H9 (cell line): ENCODE measurements around the gene HDDC2. TPM values are rescaled to one million over a fixed set of nuclear protein-coding genes. Genes with fewer than 3 reads are reported as not detected.

Experiments used
- DNase-seq: peaks from one replicate; pipeline ENCODE4 v3.0.0-alpha.2; 2017
- H2AFZ ChIP-seq: one replicate; pipeline ENCODE4 v1.6.1; 2013; ENCODE audit warnings: mild to moderate bottlenecking, low read length, control low read depth, moderate library complexity
- H2AK5ac ChIP-seq: 2 replicates; pipeline ENCODE4 v1.6.1; 2013; ENCODE audit warnings: low read length, control low read depth, mixed read lengths; ENCODE audit not compliant: insufficient read length
- H2BK120ac ChIP-seq: one replicate; pipeline ENCODE4 v1.6.1; 2013; ENCODE audit warnings: low read depth, mild to moderate bottlenecking, low read length, control low read depth, inconsistent platforms; ENCODE audit not compliant: poor library complexity, severe bottlenecking
- H2BK12ac ChIP-seq: 2 replicates; pipeline ENCODE4 v1.6.1; 2013; ENCODE audit warnings: low read length, control low read depth, mixed read lengths, low read depth; ENCODE audit not compliant: insufficient read length
- H2BK15ac ChIP-seq: 2 replicates; pipeline ENCODE4 v1.6.1; 2013; ENCODE audit warnings: low read depth, low read length, control low read depth
- H2BK20ac ChIP-seq: one replicate; pipeline ENCODE4 v1.6.1; 2013; ENCODE audit warnings: low read depth, mild to moderate bottlenecking, low read length, control low read depth, inconsistent platforms; ENCODE audit not compliant: poor library complexity, severe bottlenecking
- H2BK5ac ChIP-seq: 2 replicates; pipeline ENCODE4 v1.6.1; 2013; ENCODE audit warnings: low read length, control low read depth, mixed read lengths; ENCODE audit not compliant: insufficient read length
- H3K14ac ChIP-seq: 2 replicates; pipeline ENCODE4 v1.6.1; 2013; ENCODE audit warnings: low read length, control low read depth; ENCODE audit not compliant: insufficient read depth
- H3K18ac ChIP-seq: 2 replicates; pipeline ENCODE4 v1.6.1; 2013; ENCODE audit warnings: low read depth, mild to moderate bottlenecking, mixed read lengths, low read length, control low read depth; ENCODE audit not compliant: insufficient read length
- H3K23ac ChIP-seq: 2 replicates; pipeline ENCODE4 v1.6.1; 2013; ENCODE audit warnings: low read length, control low read depth, mixed read lengths, low read depth; ENCODE audit not compliant: insufficient read length
- H3K23me2 ChIP-seq: 2 replicates; pipeline ENCODE4 v1.6.1; 2013; ENCODE audit warnings: low read depth, mild to moderate bottlenecking, mixed read lengths, low read length, control low read depth; ENCODE audit not compliant: insufficient read length, poor library complexity, severe bottlenecking
- H3K27ac ChIP-seq: 2 replicates; pipeline ENCODE4 v1.5.1; 2013; ENCODE audit warnings: low read length, control low read depth, mixed read lengths, low read depth; ENCODE audit not compliant: insufficient read length
- H3K27me3 ChIP-seq: 2 replicates; pipeline ENCODE4 v1.6.1; 2013; ENCODE audit warnings: low read length, control low read depth, inconsistent platforms; ENCODE audit not compliant: insufficient read depth
- H3K4ac ChIP-seq: 2 replicates; pipeline ENCODE4 v1.6.1; 2013; ENCODE audit warnings: low read depth, mild to moderate bottlenecking, control low read depth, inconsistent platforms, low read length, moderate library complexity
- H3K4me1 ChIP-seq: 2 replicates; pipeline ENCODE4 v1.6.1; 2013; ENCODE audit warnings: low read length, control low read depth, inconsistent platforms; ENCODE audit not compliant: insufficient read depth
- H3K4me2 ChIP-seq: 2 replicates; pipeline ENCODE4 v1.6.1; 2013; ENCODE audit warnings: low read length, control low read depth, mixed read lengths; ENCODE audit not compliant: insufficient read length, insufficient read depth
- H3K56ac ChIP-seq: 2 replicates; pipeline ENCODE4 v1.6.1; 2013; ENCODE audit warnings: low read depth, mild to moderate bottlenecking, mixed read lengths, low read length, control low read depth; ENCODE audit not compliant: insufficient read length
- H3K79me1 ChIP-seq: 2 replicates; pipeline ENCODE4 v1.6.1; 2013; ENCODE audit warnings: low read depth, mild to moderate bottlenecking, moderate library complexity, low read length, control low read depth, inconsistent platforms; ENCODE audit not compliant: insufficient read depth, poor library complexity, severe bottlenecking
- H3K79me2 ChIP-seq: 2 replicates; pipeline ENCODE4 v1.6.1; 2013; ENCODE audit warnings: low read length, control low read depth, inconsistent platforms; ENCODE audit not compliant: insufficient read depth
- H3K9ac ChIP-seq: 2 replicates; pipeline ENCODE4 v1.6.1; 2013; ENCODE audit warnings: low read length, control low read depth, mixed read lengths; ENCODE audit not compliant: insufficient read length; ENCODE audit errors: extremely low read depth
- H3K9me3 ChIP-seq: one replicate; pipeline ENCODE4 v1.6.1; 2013; ENCODE audit warnings: low read depth, low read length, inconsistent platforms; ENCODE audit not compliant: control insufficient read depth
- H3T11ph ChIP-seq: one replicate; pipeline ENCODE4 v1.6.1; 2013; ENCODE audit warnings: mild to moderate bottlenecking, low read length, control low read depth, inconsistent platforms
- H4K20me1 ChIP-seq: one replicate; pipeline ENCODE4 v1.6.1; 2013; ENCODE audit not compliant: control insufficient read depth, insufficient read length, insufficient read depth
- H4K5ac ChIP-seq: 2 replicates; pipeline ENCODE4 v1.6.1; 2013; ENCODE audit warnings: low read depth, mild to moderate bottlenecking, mixed read lengths, low read length, control low read depth; ENCODE audit not compliant: insufficient read length
- H4K8ac ChIP-seq: replicated peaks from 2 replicates; pipeline ENCODE4 v1.6.1; 2013; ENCODE audit warnings: low read length, control low read depth, mixed read lengths, low read depth; ENCODE audit not compliant: insufficient read length
- H4K91ac ChIP-seq: 2 replicates; pipeline ENCODE4 v1.6.1; 2013; ENCODE audit warnings: low read depth, mild to moderate bottlenecking, moderate library complexity, mixed read lengths, low read length, control low read depth; ENCODE audit not compliant: insufficient read length
- H3K27ac Mint-ChIP-seq, 3 experiments: 2 replicates in 2 of 3; 3 replicates in 1 of 3; pipeline ENCODE4 v1.8.0; 2020 to 2021; ENCODE audit warnings: mixed read lengths in 3 of 3, mild to moderate bottlenecking in 1 of 3, moderate library complexity in 1 of 3
- H3K27me3 Mint-ChIP-seq: 2 replicates; pipeline ENCODE4 v1.8.0; 2021; ENCODE audit warnings: low read depth, mild to moderate bottlenecking, moderate library complexity, mixed read lengths
- H3K36me3 Mint-ChIP-seq, 3 experiments: 2 replicates in 2 of 3; 3 replicates in 1 of 3; pipeline ENCODE4 v1.8.0; 2020 to 2021; ENCODE audit warnings: low read depth in 3 of 3, mixed read lengths in 3 of 3; ENCODE audit not compliant: insufficient read depth in 1 of 3
- H3K4me1 Mint-ChIP-seq, 2 experiments: 2 replicates each; pipeline ENCODE4 v1.8.0; 2020; ENCODE audit warnings: mixed read lengths in 2 of 2
- H3K4me3 Mint-ChIP-seq, 2 experiments: 2 replicates in 1 of 2; 3 replicates in 1 of 2; pipeline ENCODE4 v1.8.0; 2020 to 2021; ENCODE audit warnings: mild to moderate bottlenecking in 2 of 2, mixed read lengths in 2 of 2, moderate library complexity in 1 of 2
- H3K9me3 Mint-ChIP-seq, 2 experiments: 2 replicates in 1 of 2; 3 replicates in 1 of 2; pipeline ENCODE4 v1.8.0; 2020; ENCODE audit warnings: mild to moderate bottlenecking in 2 of 2, mixed read lengths in 2 of 2, moderate library complexity in 1 of 2
- CTCF ChIP-seq: fragments of 200-600 bp; sonication (generic); conservative IDR thresholded peaks from 3 replicates; pipeline ENCODE4 v1.8.0; 2021; ENCODE audit warnings: antibody characterized with exemption, mild to moderate bottlenecking
- total RNA-seq: library from RNA; stranded (reverse); gene quantifications from 2 replicates; pipeline ENCODE4 v1.2.1, GENCODE V29; 2021

The HDDC2 gene
- total RNA-seq, 1 experiment from 2014 or later, result 77.8 TPM

- H2AFZ ChIP-seq, result no peak overlapping the region
- no peak overlapping the region for H3K56ac ChIP-seq
- no peak overlapping the region for H2BK120ac ChIP-seq
- no peak overlapping the region for H4K5ac ChIP-seq
- H2BK5ac ChIP-seq, result no peak overlapping the region
- no peaks in the 10 kb centered on the region for H3K79me1 ChIP-seq
- H3K27me3 Mint-ChIP-seq, result no peaks in the 10 kb centered on the region
- no peaks in the 10 kb centered on the region; the same call in 1 of the 2 replicates for H3K4me1 ChIP-seq
- H2BK12ac ChIP-seq, result no peak overlapping the region
- no peak overlapping the region for H2BK20ac ChIP-seq
- no peak overlapping the region for H2AK5ac ChIP-seq
- no peak overlapping the region for H4K91ac ChIP-seq
- no peak overlapping the region for H3K4me3 Mint-ChIP-seq
- peaks cover 3% of the 10 kb centered on the region in 2 experiments; a peak in 4 of 5 replicates for H3K9me3 Mint-ChIP-seq
- H3K4ac ChIP-seq, result no peak overlapping the region
- peaks cover 13 to 16% of the 10 kb centered on the region in 2 experiments for H3K4me1 Mint-ChIP-seq
- no peak overlapping the region for H3K18ac ChIP-seq
- no peaks in the 10 kb centered on the region for H3K79me2 ChIP-seq
- no peak overlapping the region for H3T11ph ChIP-seq
- peaks cover 0 to 3% (median 0%) of the 10 kb centered on the region in 3 experiments; a peak in 2 of 7 replicates for H3K36me3 Mint-ChIP-seq
- H3K9ac ChIP-seq, result no peak overlapping the region
- H3K4me2 ChIP-seq, result no peak overlapping the region
- no peak overlapping the region for H4K8ac ChIP-seq
- no peak overlapping the region for H3K27ac ChIP-seq
- no peaks in the 10 kb centered on the region for H3K9me3 ChIP-seq
- H3K27ac Mint-ChIP-seq, result no peak overlapping the region
- TF ChIP-seq CTCF, result no peak
- H3K23ac ChIP-seq, result no peak overlapping the region
- no peak overlapping the region for H2BK15ac ChIP-seq
- no peaks in the 10 kb centered on the region for H3K27me3 ChIP-seq
- H3K23me2 ChIP-seq, result no peaks in the 10 kb centered on the region
- H3K14ac ChIP-seq, result no peak overlapping the region
- DNase-seq, result no peak
- H4K20me1 ChIP-seq, result no peaks in the 10 kb centered on the region
Measured at GRCh38 chr6:125246566-125246965, 55.2 kb downstream of the HDDC2 start.
